Mammary epithelial cell (primary cell): ENCODE measurements around the gene RGS9BP.

Experiments
- EZH2 ChIP-seq: IDR thresholded peaks from 2 replicates; pipeline ENCODE4 v1.6.1; 2012; ENCODE audit warnings: low read length, inconsistent platforms, borderline replicate concordance
- TF ChIP-seq, protein P1 (sequence below), 2 donors: IDR thresholded peaks in 1 of 2; conservative IDR thresholded peaks in 1 of 2; 2 replicates each; pipeline ENCODE4 v1.5.1; 2011 to 2012; ENCODE audit warnings: inconsistent platforms in 2 of 2, low read length in 2 of 2, mild to moderate bottlenecking in 2 of 2, control low read depth in 1 of 2, low read depth in 1 of 2; ENCODE audit not compliant: insufficient read depth in 1 of 2; ENCODE audit errors: extremely low read depth in 1 of 2

DNA sequence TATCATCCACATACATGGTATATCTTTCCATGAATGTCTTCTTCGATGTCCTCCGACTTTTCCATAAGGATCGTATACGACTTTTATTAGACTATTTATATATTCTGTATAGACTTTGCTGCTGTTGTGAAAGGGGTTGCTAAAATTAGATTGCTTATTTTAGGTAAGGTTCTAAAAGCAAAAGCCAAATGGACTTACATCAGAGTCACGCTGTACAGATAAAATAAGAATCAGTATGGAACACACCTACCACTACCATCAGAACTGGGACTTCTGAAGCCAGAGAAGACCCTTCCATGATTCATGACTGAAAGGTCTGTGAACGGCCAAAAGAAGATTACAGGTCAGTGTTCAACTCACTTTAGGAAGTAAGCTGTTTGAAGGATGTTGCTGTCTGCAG is 9.6 kb upstream of the RGS9BP start:
- TF ChIP-seq, protein P1, sequence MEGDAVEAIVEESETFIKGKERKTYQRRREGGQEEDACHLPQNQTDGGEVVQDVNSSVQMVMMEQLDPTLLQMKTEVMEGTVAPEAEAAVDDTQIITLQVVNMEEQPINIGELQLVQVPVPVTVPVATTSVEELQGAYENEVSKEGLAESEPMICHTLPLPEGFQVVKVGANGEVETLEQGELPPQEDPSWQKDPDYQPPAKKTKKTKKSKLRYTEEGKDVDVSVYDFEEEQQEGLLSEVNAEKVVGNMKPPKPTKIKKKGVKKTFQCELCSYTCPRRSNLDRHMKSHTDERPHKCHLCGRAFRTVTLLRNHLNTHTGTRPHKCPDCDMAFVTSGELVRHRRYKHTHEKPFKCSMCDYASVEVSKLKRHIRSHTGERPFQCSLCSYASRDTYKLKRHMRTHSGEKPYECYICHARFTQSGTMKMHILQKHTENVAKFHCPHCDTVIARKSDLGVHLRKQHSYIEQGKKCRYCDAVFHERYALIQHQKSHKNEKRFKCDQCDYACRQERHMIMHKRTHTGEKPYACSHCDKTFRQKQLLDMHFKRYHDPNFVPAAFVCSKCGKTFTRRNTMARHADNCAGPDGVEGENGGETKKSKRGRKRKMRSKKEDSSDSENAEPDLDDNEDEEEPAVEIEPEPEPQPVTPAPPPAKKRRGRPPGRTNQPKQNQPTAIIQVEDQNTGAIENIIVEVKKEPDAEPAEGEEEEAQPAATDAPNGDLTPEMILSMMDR (conservative IDR thresholded peaks at IDR 0.05 in 1 of 2, IDR thresholded peaks at IDR 0.05 in 1 of 2; ENCODE audit: extremely low read depth in 1 of 2, insufficient read depth in 1 of 2, low read depth in 1 of 2, low read length in 2 of 2): no peak
- no peak for TF ChIP-seq EZH2
